HG03139 (cell line): ENCODE data around the gene ZNF500.
"Not testable (repeated sequence)": the region's sequence is repeated elsewhere in the genome, so short reads cannot be mapped to it uniquely, and the experiment has no call there.

Source experiments
- ATAC-seq: cut with Tn5 transposase; IDR thresholded peaks from one replicate; pipeline ENCODE4 v1.9.1; 2021; ENCODE audit not compliant: unreplicated experiment

The ZNF500 gene

DNA sequence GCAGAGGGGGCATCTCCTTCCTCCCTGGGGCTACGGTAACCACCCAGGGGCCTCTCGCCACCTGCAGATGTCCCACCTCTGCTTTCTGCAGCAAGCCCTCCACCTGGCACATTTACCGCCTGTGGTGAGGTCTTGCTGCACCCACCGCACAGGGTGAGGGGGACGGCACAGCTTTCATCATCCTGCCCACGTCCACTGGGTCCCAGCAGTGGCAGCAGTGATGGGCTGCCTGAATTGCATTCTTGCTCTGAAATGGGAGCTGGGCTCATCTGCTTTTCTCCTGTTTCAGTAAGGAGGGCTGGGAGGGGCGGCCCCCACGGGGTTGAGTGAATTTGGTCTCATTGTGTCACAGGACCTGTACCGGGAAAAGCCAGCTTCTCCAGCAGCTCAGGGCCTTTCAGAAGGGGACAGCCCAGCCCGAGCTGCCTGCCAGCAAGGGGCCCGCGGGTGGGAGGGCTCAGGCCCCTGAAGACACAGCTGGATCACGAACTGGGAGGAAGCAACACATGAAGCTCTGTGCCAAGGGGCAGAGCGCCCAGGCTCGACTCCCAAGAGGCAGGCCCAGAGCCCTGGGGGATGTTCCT, 19.9 kb downstream of the ZNF500 start:
- no peak for ATAC-seq

DNA sequence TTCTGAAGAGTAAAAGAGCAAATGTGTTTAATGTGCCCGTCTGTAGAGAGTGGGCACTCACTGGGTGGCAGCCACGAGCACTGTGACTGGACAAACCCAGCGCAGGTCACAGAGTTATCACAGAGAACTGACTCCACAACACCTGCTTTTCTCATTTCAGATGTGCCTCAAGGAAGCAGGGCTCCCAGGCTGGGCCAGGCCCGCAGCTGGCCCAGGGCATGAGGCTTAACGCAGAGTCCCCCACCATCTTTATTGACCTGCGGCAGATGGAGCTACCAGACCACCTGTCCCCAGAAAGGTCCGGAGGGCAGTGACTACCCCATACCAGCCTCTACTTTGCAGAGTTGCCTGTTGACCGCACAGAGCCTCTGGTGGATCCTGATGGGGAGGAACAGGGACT, 20.7 kb downstream of the ZNF500 start:
- no peak for ATAC-seq

DNA sequence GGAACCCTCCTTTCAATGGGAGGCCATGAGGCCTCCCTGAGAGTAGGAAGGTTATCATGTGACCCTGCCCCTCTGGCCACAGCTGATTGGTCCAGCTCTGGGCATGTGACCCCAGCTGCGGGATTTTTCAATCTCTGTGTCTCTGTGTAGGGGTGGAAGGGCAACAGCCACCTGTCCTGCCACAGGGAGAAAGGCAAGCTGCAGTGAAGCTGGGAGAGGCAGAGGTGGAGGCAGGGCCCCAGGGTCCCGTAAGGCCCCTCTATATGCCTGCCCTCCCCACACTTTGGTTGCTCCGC, 21.7 kb downstream of the ZNF500 start:
- ATAC-seq = no peak

DNA sequence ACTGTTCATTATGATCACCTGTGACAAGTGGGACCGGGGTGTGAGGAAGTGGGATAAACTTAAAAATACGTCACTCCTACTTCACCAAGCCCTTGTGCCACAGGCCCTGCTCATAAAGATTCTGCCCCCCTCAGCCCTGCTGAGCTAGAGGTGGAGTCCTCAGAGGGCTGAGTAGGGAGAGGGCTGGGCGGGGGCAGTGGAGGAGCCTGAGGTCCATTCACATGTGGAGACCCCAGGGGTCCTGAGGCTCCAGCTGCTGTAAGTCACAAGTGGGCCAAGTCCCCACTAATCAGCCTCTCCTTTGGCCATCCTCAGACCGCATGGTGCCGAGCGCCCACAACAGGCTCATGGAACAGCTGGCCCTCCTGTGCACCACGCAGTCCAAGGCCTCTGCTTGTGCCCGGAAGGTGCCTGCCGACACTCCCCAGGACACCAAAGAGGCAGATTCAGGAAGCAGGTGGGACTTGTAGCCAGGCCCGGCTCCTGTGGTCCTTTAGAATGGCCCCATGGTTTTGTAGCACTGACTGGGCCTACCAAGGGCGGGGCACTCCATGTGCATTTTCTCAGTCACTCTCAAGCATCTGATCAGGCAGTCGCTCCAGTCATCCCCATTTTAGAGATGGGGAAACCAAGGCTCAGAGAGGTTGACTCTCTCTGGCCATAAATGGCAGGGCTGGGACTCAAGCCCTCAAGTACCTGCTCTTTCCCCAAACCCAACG, 22.2 kb downstream of the ZNF500 start:
- no peak for ATAC-seq

DNA sequence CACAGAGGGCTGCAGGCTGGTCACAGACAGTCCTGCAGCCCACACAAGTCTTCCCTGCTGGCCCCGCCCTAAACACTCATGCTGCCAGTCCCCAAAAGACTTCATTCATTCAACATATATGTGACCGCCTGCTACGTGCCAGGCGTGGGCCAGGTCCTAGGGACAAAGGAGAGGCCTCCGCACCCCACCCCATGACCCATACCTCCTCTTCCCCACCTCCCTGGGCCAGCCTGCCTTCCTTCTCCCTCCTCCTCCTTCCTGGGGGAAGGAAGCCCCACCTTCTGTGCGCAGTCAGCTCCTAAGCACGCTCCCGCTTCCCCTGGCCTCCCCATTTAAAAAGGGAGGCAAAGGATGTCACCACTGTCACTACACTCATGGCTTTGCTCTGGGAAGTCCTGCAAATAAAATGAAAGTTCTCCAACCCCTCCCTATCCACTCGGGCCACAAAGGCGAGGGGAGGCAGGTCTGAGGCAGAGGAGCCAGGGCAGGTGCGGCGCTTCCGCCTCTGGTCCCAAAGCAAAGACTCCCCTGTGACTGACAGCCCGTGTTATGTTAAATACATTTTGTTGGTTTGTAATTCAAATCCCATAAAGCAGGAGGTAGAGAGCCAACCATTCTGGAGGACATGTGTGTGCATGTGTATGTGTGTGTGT, 23.6 kb downstream of the ZNF500 start:
- no peak for ATAC-seq

DNA sequence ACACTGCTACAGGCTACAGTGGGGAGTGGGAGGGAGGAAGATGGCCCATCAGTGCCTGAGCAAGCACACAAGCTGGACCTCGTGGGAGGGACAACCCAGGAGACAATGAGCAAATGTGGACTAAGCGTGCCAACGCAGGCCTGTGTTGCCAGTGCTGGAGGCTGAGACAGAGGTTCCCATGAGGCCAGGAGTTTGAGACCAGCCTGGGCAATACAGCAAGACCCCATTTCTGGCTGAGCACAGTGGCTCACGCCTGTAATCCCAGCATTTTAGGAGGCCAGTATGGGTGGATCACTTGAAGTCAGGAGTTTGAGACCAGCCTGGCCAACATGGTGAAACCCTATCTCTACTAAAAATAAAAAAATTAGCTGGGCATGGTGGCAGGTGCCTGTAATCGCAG, 28.6 kb downstream of the ZNF500 start:
- not testable (repeated sequence) for ATAC-seq

DNA sequence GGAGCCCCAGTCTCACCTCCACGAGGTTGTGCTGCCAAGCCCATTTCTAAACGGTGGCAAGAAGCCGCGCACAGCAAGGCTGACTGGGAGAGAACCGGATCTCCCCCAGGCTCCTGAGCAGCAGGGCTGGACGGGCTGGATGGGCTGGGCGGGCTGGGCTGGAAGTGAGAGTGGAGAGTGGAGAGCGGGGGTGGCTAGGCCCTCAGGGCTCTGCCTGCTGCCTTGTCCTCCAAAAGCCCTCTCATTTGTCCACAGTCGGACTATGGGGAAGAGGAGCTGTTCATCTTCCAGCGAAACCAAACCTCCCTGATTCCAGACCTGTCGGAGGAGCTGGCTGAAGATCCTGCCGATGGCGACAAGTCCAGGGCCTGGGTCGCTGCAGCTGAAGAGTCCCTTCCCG, 29.4 kb downstream of the ZNF500 start:
- no peak for ATAC-seq

DNA sequence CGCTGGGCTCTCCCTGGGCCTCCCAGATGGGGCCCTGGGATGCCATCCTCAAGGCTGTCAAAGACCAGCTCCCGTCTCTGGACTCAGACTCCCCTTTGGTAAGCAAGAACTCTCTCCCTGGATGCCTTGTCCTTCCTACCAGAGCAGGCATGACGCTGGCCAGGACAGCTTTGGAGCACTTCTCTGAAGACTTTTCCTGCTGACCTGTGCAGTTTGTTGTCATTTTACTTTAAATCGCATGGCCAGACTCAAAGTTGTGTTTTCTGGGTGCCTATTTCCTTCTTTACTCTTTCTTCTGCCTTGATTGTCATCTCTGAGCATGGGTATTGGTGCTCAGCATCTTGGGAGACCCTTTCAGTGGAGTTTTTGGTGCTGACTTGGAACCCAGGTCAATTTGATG, 30.4 kb downstream of the ZNF500 start:
- ATAC-seq = no peak

DNA sequence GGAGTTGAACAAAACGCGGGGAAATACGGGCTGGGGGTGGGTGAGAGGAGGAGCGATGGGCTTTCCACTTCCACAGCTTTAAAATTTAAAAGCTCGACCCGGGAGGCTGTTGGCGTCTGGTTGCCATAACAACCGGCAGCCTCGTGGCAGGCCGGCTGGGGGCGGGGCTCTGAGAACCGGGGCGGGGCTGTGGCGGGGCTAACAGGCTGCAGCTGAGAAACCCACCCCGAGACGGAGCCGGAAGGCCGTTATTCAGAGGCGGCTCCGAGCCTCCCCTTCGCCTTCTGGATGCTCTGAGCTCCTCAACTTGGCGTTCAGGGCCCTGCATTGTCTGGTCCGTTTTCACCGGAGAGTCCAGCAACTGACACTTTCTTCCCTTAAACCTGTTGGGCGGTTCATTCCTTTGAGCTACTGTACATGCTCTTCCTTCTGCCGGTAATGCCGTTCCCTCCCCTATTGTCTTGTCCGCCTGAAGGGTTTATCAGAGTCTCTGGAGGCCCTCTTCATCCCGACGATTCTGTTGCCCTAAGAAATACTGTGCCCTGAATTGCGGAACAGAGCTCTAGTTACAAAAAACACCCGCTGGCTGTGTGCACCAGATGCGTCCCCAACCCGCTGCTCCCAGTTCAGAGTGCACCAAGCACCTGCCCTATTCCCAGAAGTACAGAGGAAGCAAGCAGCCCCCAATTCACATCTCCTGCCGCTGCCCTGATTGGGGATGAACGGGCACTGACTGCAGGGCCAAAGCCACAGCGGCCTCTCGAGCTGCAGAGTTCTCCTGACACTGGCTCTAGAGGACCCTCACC, 32.0 kb downstream of the ZNF500 start:
- peak; percentile 45 for ATAC-seq

DNA sequence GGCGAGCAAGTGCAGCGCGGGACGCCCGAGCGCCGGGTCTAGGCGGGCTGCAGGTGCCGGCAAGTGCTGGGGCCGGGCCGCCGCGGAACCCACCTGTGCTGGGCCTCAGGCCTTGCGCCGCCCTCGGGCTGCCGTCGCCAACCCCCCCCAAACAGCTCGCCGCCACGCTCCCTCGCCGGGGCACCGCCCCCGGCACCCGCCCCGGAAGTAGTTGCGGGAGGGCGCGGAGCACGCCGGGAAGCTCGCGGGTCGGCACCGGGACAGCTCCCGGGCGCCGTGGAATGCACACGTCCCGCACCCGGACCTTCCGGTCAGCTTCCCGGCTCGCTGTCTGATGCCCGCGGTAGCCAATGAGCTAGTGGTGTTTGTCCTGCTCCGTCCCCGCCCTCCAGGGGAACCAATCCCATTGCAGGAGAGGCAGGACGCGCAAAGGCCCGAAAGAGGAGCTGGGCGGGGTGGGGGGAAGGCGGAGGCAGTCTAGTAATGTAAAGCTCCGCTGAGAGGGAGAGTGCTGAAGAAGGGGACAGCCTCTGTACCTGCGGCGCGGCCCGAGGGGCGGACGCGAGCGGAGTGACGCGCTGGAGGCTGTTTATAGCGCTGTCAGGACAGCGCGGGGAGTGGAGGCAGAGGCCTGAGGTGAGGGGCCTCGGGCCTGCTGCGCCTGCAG, 32.8 kb downstream of the ZNF500 start, which contains the start of the genes ANKS3 and DNAAF8:
Gene ANKS3 (minus strand): TSS at position 209 of the 667 bp plus-strand sequence. CDS start 4,122 bp downstream, outside the sequence.
Gene DNAAF8 (plus strand): TSS at position 475 of the 667 bp plus-strand sequence. CDS start 1,978 bp downstream, outside the sequence.
- ATAC-seq = peak; percentile 73

DNA sequence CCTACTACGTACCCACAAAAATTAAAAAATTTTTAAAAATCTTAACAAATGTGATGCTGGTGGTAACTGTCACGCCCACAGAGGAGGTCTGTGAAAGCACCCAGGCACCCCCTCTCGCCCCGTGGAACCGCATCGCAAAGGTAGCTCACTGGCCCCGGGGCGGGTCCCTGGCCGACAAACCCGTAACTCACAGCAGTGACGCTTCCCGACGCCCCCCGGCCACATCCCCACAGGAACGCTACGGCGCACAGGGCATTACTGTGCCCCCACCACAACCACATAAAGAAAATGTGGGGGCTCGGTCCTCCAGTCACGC, 33.3 kb downstream of the ZNF500 start:
- ATAC-seq = no peak

DNA sequence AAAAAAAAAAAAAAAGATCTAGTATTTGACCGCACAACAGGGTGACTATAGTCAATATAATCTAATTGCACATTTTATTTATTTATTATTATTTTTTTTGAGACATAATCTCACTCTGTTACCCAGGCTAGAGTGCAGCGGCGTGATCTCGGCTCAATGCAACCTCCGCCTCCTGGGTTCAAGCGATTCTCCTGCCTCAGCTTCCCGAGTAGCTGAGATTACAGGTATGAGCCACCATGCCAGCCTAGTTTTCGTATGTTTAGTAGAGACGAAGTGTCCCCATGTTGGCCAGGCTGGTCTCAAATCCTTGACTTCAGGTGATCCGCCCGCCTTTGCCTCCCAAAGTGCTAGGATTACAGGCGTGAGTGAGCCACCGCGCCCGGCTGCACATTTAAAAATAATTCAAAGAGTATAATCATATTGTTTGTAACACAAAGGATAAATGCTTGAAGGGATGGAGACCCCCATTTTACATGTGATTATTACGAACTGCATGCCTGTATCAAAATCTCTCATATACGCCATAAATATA, 33.7 kb downstream of the ZNF500 start:
- no peak for ATAC-seq

DNA sequence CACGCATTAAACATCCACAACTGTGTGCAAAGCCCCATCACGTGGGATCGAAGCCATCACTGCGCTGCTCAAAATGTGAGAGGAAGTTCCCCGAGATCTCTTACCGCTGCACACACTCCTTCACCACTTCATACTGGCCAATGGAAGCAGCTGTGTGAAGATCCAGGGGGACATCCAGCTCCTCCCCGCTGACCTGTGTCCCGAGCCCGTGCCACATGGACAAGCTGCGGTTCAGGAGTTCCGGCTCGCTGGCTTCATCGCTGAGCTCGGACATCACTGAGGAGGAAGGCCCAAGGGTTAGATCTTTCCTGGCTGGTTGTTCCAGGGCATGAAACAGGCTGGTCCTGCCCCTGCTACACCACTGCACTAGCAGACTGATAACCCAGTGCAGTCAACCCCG, 37.1 kb downstream of the ZNF500 start:
- no peak for ATAC-seq

DNA sequence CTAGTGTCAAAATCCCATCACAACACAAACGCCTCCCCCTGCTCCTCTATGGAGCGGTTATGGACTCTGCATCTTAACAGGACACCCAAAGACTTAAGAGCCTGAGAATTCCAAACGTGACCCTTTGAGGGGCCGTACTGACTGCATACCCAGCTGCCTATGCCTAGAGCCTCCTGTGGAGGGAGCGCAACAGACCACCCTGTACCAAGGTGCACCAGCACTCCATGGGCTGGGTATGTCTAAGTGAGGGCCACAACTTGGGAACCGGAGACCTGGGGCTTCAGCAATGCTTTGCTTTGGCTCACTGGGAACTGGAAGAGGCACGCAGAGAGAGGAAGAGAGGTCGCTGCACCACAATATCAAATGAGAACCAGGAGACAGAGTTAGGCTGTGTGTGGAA, 38.3 kb downstream of the ZNF500 start:
- no peak for ATAC-seq

DNA sequence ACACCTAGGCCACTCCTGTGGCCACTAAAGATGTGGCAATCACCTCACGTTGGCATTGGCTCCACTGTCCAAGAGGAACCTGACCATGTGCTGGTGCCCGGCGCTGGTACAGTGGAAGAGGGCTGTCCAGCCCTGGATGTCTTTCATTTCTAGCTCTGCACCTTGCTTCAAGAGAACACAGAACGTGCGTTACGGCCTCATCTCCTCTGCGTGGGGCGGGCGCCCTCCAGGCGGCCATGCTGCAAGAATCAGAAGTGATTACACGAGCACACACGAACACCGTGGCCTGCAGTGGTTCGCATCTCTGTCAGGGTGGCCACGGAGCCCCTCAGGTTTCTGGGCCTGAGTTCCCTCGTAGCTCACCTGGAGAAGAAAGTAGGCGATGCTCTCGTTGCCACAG, 40.3 kb downstream of the ZNF500 start:
- no peak for ATAC-seq

DNA sequence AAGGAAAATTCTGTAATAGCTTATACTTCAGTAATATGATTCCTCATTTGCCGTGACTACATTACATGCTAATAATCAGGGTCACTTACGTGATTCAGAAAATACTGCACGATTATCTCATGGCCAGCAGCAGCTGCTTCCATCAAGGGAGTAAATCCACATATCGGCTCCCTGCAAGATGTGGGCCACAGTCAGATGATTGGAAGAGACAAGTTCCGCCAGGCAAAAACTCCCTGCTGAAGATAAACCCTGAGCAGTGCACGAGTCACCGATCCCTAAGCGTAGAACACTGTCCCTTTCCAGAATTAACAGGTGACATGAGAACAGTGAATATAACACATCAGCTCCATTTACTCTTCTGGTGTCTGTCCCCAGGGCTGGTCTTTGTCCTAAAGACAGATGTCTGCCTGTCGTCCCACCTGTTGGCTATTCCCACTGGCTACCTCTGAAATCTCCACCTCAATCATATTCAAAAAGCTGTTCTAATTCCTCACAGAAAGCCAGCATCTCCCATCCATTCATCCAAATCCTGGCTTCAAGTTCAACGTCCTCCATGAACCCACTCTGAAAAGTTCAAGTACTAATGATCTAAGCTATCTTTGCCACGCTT, 42.2 kb downstream of the ZNF500 start:
- ATAC-seq = no peak

DNA sequence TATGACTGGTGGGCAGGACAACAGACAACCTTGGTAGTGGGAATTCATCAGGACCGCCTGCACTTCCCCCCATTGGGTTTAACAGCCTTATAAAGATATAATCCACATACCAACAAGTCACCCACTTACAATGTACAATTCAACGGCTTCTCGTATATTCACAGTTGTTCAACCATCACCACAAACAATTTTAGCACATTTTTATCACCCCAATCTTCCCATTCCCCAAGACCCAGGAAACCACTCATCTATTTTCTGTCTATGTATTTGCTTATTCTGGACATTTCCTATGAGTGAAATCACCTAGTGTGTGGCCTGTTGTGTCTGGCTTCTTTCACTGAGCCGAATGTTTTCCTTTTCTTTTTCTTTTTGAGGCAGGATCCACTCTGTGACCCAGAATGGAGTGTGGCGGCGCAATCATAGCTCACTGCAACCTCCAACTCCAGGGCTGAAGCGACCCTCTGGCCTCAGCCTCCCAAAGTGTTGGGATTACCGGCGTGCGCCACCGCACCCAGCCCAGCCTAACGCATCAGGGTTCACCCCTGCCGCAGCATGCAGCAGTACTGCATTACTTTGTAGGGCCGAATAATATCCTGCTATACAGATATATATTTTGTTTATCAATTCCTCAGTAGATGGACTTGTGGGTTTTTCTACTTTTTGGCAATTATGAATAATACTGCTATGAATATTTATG, 43.7 kb downstream of the ZNF500 start:
- no peak for ATAC-seq

DNA sequence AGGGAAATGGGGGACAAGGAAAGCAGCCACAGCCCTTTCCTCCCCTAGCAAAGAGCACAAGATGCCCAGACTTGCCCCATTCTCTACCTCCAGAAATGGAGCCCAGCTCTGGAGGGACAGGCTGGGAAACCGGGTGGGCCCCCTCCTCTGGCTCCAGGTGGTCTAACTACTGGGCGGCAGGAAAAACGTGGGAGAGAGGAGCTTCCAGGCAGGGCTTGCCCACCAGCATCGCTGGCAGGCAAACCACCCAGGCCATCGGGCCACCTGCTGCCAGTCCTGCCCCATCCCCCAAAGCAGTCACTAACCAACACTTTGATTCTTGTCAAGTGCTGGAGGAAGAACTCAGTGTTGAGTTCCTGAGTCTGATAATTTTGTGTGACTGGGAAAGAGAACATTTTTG, 48.5 kb downstream of the ZNF500 start:
- no peak for ATAC-seq

DNA sequence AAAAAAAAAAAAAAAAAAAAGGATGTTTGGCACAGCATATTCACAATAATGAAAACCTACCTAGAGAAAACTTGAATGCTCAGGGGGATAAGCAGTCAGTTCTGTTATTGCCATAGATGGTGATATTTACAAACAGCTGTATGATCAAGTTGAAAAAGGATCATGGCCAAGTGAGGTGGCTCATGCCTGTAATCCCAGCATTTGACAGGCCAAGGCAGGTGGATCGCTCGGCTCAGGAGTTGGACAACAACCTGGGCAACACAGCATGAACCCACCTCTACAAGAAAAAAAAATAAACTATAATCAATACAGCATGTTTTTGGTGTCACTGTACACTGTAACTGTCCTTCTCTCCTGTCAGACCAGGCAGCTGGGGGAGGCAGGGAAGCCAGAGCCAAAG, 52.0 kb downstream of the ZNF500 start:
- no peak for ATAC-seq
